Neural progenitor cell (in vitro differentiated cells): ENCODE results near the gene SLC38A10.

Source experiments
- EZH2 ChIP-seq: fragments of 200-600 bp; sonication (generic); IDR thresholded peaks from 2 replicates; pipeline ENCODE4 v1.6.1; 2017; ENCODE audit warnings: antibody characterized with exemption, mild to moderate bottlenecking, moderate library complexity
- EZH2phosphoT487 ChIP-seq: fragments of 200-600 bp; sonication (generic); IDR thresholded peaks from 2 replicates; pipeline ENCODE4 v1.6.1; 2017; ENCODE audit warnings: antibody characterized with exemption
- TF ChIP-seq, protein P1 (sequence below): fragments of 200-600 bp; sonication (generic); IDR thresholded peaks from 2 replicates; pipeline ENCODE4 v1.5.1; 2017; ENCODE audit warnings: antibody characterized with exemption, mild to moderate bottlenecking

DNA sequence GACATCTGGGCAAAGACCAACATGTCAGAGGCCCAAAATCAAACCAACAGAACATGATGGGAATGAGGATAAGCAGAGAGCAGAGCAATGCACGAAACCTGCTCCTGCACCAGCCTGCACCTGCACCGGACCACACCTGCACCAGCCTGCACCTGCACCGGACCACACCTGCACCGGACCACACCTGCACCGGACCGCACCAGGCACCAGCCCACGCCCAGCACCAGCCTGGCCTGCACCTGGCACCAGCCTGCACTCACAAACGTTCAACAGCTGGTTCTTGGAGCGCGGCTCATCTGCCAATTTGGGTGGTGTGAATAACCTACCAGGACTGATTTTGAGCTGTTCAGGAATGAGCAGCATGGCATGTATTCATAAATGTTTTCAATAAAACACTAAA lies 90.5 kb downstream of the SLC38A10 start:
- TF ChIP-seq, protein P1, sequence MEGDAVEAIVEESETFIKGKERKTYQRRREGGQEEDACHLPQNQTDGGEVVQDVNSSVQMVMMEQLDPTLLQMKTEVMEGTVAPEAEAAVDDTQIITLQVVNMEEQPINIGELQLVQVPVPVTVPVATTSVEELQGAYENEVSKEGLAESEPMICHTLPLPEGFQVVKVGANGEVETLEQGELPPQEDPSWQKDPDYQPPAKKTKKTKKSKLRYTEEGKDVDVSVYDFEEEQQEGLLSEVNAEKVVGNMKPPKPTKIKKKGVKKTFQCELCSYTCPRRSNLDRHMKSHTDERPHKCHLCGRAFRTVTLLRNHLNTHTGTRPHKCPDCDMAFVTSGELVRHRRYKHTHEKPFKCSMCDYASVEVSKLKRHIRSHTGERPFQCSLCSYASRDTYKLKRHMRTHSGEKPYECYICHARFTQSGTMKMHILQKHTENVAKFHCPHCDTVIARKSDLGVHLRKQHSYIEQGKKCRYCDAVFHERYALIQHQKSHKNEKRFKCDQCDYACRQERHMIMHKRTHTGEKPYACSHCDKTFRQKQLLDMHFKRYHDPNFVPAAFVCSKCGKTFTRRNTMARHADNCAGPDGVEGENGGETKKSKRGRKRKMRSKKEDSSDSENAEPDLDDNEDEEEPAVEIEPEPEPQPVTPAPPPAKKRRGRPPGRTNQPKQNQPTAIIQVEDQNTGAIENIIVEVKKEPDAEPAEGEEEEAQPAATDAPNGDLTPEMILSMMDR: no peak
- no peak for TF ChIP-seq EZH2phosphoT487
- no peak for TF ChIP-seq EZH2
